HK-2 (cell line): ENCODE results near the gene ALPP.
"Not testable (repeated sequence)": the region's sequence is repeated elsewhere in the genome, so short reads cannot be mapped to it uniquely, and the experiment has no call there.

Experiments
- DNase-seq: peaks from one replicate; pipeline ENCODE4 v3.0.0-alpha.2; 2018; ENCODE audit not compliant: unreplicated experiment

Gene ALPP

DNA sequence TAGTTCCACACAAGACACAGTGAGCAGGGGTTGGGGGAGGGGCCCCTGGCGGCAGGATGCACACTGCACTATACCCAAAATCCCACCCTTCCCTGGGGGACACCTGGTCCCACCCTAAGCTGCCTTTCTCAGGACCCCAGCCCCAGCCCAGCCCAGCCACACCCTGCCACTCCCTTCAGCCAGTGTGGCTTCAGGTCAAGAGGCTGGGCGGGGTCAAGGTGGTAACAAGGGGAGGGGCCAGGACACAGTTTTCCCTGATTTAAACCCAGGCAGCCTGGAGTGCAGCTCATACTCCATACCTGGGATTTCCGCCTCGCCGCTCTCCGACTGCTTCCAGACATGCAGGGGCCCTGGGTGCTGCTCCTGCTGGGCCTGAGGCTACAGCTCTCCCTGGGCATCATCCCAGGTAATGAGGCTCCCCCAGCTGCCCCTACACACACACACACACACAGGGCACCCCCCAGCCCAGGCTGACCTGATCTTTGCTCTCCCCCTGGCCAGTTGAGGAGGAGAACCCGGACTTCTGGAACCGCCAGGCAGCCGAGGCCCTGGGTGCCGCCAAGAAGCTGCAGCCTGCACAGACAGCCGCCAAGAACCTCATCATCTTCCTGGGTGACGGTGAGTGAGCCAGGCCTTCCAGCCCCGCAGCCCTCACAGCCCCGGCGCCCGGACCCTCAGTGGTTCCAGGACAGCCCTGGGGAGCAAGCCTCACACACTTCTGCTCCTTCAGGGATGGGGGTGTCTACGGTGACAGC is 28.2 kb downstream of the ALPP start, which contains the start of gene ALPG:
Gene ALPG, plus strand, starts transcription at position 289 of the 755 bp plus-strand sequence. Its CDS starts 51 bp downstream, at position 340.
- no peak for DNase-seq

DNA sequence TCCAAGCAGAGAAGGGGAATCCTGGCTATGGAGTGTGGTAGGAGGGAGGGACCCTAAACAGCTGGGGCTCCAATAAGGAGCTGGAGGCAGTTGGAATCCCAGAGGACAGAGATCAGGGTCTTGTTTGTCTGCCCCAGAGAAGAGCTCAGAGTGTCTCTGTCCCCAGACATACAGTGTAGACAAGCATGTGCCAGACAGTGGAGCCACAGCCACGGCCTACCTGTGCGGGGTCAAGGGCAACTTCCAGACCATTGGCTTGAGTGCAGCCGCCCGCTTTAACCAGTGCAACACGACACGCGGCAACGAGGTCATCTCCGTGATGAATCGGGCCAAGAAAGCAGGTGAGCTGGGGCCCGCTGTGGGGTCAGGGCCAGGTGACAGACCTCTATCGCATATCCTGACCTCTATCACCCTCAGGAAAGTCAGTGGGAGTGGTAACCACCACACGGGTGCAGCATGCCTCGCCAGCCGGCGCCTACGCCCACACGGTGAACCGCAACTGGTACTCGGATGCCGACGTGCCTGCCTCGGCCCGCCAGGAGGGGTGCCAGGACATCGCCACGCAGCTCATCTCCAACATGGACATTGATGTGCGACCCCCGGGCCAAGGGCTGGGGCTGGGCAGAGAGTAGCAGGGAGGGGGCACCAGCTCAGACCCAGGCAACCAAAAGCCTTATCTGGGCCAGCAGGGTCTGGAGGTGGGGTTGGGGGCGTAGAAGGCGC is 29.0 kb downstream of the ALPP start:
- DNase-seq = not testable (repeated sequence)

DNA sequence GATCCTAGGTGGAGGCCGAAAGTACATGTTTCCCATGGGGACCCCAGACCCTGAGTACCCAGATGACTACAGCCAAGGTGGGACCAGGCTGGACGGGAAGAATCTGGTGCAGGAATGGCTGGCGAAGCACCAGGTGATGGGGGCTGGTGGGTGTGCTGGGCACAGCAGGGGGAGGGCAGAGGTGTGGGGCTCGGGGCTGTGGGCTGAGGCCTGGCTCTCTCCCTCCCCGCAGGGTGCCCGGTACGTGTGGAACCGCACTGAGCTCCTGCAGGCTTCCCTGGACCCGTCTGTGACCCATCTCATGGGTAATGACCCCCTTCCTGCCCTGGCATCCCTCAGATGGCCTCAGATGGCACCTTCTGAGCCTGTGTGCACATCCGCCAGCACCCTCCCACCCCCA is 29.7 kb downstream of the ALPP start:
- DNase-seq = not testable (repeated sequence)

DNA sequence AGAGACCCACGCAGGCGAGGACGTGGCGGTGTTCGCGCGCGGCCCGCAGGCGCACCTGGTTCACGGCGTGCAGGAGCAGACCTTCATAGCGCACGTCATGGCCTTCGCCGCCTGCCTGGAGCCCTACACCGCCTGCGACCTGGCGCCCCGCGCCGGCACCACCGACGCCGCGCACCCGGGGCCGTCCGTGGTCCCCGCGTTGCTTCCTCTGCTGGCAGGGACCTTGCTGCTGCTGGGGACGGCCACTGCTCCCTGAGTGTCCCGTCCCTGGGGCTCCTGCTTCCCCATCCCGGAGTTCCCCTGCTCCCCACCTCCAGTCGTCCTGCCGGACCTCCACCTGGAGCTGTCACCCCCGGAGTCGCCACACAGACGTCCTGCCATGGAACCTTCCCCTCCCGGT is 31.1 kb downstream of the ALPP start:
- not testable (repeated sequence) for DNase-seq

DNA sequence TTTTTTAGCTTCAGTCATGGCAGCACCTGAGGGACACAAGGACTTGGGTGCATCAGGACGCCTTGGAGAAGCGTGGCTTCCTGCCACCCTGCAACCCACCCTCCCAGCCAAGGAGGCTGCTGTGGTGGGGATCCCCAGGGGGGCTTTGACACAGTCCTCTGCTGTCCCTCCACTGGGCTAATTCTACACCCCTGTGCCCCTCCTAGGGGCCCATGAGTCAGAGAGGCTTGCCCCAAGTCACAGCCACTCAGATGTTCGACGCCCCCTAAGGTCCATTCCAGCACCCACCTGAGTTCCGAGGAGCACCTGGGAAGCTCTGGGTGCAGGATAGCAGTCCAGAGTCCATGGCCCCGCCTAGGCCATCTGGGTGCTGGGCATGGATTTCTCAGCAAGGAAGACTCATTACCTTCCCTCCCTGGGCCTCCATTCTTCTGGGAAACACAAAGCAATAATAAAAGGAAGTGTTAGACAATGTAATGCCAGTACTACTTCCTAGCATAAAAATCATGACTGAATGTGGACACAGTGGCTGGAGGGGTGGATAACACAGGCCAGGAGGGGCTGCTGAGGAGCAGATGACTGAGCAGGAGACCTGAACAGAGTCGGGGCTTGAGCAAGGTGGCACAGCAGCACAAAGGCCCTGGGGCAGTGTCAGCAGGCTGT is 31.8 kb downstream of the ALPP start:
- no peak for DNase-seq

DNA sequence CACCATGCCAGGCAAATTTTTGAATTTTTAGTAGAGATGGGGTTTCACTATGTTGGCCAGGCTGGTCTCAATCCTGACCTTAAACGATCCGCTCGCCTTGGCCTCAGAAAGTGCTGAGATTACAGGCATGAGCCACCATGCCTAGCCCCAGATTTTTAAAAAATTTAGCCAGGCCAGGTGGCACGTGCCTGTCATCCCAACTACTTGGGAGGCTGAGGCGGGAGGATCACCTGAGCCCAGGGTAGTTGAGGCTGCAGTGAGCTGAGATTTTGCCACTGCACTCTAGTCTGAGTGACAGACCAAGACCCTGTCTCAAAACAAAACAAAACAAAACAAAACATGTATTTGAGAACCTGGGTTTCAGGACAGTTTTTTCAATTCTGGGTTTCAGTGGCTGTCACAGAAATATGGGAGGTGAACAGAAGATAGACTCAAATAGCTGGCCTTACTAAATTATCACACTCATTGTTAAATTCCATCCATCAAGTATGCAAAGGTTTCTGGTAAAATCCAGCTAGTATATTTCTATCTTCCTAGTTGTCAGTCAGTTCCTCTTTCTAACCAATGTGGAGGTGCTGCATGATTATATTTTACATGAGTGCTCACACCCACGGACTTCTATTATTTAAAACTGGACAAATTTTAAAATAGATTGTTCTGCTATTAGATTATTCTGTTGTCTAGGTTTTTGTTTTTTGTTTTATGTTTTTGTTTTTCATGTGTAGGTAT is 33.5 kb downstream of the ALPP start:
- DNase-seq = no peak

DNA sequence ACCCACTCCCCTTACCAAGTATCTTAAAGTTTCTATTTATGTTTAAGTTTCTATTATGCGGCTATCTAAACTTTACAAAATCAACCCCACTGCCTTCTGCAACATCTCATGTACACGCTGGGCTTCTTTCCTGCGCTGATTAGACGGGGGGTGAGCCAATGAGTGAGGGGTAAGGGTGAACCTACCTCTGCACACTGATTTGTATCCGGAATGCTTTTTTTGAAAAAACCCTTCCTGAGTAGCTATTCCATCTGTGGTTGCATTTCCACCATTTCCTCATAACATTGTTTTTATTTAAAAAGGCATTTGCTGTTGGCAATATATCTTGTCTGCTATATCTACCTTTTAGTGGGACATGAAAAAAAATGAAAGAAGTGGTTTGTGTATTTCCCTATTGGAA is 34.4 kb downstream of the ALPP start:
- DNase-seq = no peak

DNA sequence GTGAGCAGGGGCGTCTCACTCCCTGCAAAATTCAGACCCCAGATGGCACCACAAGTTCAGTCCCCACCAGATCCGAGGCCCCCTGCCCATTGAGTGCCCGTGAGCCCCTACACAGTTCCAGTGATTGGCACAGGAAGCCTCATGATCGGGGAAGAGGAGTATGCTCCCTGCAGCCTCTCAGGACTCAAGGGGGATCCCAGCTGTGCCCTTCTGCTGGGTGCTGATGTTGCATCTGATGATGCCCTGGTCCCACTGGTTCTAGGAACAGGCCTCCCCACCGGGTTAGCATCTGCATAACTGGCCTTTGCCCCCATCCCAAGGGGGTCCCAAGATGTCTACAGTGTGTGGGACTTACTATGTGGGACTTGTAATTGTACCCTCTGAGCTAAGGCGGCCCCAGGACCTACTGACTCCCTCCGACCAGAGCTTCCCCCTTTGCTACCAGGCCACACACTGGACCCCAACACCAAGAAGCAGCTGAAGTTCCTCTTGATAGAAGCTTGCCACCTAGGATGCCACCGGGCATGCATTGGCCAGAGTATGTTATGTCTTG is 36.7 kb downstream of the ALPP start:
- no peak for DNase-seq

DNA sequence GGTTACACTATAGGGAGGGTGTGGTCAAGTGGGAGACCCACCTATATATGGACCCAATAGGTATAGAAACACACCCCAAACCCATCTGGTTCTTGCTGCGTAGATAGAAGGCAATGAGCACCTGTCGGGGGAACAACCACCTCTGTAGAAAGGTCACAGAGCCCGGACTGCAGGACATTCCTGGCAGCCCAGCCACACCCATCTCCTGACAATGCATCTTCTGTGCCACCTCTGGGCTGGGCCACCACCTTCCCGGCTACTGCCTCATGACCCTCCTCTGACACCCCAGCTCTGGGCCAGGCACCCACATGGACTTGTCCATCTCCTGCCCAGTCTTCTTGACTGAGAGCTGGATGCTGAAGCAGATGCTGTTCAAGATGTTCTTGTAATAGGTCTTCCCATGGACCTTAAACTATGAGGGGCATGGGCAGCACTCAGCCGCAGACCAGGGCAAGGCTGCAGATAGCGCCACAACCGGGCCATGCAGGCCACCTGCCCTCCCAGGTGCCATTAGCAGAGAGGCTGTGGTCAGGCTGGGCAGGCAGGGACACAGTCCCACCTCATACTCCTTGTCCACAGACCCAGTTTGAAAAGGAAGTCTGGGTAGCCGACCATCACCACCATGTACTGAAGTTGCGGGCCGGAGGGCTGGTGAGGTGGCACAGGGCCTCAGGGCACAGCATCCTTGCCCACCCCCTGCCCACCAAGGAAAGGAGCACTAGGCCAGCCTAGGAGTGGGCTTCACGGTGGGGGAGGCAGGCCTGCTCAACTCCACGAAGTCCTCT is 37.4 kb downstream of the ALPP start:
- no peak for DNase-seq

DNA sequence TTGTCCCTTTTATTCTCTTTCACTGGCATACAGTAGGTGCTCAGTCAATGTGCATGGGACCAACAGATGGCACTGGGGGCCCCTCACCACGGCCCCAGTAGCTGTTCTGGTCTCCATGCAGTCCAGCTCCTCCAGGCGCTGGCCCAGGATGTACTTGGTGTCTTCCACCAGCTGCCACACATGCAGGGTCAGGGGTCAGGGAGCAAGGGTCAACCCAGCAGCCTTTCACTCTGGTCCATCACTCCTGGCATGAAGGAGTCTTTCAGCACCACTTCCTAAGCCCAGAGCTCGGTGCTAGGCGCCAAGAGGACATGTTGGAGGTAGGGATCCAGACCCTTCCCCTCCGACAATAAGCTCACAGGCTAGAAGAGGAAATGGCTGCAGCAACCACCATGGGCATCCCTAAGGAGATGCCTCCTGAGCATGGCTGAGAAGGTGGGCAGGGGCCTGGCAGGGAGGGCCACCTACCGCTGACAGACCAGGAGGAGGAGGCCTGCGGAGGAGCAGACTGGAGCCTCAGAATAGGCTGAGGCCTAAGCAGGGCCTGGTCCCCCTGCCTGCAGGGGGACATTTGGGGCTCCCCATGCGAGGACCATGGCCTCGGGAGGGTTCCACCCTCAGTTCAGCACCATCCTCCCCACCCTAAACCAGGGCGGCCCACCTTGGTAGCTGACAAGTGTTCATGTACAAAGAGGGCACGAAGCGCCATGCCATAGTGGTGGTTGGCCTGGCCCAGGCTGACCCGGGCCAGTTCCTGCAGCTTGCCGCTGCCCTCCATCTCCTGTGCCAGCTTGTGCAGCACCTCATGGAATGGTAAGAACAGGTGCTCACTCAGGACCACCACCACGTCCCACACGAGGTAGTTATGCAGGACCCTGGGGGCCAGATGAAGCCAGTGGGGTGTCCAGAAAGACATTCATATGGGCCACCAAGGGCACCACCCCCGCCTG is 38.2 kb downstream of the ALPP start:
- no peak for DNase-seq

DNA sequence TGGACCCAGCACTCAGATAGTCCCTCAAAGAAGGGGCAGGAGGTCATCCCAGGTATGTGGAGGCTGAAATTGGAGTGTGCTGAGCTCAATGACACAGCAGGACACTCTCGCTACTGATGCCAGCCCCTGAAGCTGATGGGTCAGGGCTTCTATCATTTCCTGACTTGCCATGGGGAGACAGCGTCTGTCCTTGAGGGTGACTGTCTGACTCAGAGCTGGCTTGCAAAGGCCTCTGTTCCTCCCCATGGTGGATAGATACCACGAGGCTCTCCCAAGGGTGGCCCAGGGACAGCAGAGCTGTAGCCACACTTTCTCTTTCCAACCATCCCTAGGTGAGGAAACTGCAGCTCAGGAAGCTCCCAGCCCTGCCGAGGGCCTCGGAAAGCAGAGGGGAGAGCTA is 38.9 kb downstream of the ALPP start:
- no peak for DNase-seq

DNA sequence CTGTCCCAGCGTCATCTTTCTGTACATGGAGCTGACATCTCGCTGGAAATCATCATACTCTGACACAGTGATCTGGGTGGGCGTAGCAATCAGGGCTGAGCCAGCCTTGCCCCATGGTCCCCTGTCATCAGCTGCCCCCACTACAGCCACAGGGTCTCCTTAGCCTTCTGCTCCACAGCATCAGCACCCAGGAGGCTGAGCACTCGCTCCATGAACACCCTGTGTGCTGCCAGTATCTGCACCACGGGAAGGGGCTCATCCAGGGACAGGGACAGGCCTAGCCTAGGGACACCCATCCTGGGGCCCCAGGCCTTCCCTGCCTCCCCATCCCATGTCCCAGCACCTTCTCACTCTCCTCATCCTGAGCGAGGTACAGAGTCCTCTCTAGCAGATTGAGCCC is 39.5 kb downstream of the ALPP start:
- DNase-seq = no peak

DNA sequence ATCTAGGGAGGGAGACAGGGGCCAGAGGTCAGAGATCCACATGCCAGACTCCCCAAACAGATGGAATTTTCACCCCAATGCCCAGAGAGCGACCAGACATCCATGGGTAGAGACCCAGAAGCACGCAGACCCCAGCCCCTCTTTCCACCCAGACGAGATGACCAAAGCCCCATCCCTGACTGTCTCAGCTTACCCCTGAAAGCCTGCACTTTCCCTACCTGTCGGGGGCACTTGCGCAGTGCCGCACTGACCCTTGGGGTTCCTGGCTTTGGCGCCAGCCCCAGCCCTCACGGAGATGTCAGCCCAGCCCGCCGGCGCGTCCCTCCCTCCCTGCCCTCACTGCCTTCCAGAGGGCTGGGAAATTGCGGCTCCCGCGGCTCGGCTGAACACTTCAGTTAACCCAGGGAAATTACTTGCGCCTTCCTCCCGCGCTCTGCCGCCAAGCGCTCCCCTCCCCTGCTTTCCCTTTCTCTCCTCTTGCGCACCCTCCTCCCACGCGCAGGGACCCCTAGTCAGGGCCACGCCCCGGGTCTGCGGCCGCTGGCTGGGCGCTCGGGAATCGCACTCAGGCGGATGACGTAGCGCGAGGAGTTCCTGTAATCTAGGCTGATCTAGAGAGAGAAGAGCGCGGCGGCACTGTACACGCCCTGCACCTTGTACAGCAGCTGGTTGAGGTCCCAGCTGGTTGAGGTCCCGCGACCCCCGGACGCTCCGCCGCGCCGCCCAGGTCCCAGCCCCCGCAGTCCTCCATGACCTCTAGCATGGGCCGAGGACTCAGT is 40.1 kb downstream of the ALPP start:
- DNase-seq = no peak

DNA sequence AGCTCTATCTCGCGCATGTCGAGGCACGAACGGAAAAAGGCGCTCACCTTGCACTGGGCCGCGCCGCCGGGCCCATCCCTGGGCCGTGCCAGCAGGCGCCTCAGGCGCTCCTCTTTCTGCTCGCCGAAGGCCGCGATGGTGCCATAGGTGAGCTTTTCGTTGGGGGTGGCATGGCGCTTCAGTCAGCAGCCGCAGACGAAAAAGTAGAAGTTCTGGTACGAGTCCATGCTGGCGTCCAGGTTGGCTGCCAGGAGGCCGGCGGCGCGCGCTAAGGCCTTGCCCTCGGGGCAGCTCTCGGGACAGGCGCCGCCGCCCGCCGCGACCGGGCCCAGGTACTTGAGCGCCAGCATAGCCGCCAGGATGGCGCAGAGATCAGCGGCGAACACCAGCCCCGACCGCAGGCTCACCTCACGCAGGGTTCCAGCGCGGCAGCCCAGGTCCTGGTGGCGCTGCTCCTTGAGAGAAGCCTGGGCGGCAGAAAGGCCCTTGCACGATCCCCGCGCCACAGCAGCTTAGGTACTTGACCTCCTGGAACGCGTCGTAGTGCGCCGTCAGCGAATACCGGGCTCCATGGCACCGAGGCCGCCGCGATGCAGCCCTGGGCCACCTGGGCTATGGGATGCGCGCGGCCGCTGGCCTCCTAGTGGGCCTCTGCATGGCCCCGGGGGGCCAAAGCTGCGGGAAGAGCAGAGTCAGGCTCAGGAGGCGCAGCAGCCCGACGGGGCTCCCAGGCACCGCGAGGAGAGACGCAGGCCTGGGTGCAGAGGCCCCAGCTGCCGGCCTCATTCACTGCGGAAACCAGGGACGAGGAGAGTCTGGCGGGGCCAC is 40.9 kb downstream of the ALPP start:
- DNase-seq = no peak

DNA sequence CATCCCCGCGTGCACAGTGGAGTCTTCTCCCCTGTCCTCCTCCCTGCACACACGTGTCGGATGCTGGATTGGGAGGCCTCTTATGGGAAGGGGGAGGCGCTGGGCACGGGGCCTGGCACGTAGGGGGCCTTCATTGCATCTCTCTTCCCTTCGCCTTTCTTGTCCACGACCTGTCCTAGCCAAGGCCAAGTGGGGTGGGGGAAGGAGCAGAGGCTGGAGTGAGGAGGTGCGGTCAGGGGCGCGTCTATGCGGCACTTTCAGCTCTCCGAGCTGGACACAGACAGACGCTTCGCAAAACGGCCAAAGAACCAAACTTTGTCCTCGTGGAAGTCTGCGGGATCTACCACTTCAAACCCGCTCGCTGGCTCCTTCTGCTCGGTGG is 41.5 kb downstream of the ALPP start:
- no peak for DNase-seq

DNA sequence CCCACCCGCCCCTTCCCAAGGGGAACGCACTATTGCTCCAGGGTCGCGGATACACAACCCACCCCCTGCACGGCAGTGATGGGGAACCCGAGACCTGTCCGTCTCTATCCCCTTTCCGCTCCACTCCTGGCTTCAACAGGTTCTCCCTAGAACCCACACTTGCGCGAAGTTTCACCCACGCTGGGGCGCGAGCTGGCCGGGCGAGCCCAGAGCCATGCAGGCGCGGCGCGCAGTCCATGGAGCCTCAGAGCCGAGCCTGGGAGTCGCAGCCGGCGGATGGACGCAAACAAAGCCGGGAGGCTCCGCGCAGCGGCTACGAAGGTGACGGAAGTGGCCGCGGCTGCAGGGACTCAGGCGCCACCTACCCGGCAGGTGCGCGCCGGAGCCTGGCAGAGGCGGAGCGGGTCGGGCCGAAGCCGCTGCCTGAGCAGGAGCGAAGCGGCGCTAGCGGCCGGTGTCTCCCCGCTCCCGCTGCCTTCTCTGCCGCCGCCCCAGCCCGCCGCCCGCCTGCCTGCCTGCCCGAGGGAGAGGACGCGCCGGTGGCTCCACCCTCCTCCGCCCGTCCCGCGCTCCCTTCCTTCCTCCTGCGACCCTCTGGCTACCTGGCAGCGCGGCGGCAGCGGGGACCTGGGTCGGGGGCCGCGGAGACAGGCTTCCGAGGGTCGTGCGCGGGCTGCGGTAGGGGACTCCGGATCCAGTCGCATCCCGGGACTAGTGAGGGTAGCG is 42.1 kb downstream of the ALPP start:
- no peak for DNase-seq

DNA sequence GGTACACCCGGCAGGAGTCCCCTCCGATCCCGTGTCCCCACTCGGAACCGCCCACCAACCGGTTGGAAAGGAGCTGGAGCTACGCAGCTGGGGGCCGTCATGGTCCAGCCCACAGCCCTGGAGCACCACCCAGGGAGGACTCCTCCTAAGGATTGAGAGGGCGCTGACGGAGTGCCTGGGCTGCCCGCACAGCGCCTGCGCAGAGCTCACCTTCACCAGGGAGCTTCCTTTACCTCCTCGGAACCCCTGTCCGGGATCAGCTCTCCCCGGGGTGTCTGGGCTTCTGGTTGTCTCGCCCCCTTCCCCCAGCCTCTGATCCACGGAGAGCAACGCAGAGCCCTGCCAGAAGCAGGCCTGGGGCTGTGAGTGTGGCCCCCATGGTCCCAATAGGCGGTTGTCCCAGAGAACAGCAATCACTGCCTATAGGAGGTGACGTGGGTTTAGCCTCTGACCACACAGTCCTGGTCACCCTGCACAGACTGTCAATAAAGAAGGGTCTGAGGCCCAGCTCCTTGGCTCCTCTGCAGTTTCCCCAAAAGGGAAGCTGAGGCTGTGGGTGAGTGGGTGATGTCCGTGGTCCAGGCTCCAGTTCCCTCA is 42.7 kb downstream of the ALPP start:
- no peak for DNase-seq
